ENCODE data around the gene TLR7. TPM values are rescaled to one million over a fixed set of nuclear protein-coding genes. Genes with fewer than 3 reads are reported as not detected.

The TLR7 gene
- total and polyA plus RNA-seq, 9 of the 15 experiments (the other 6 are each of a cell fraction or from before 2014, with no cell fraction given) = 0.04 to 0.13 (median 0.07) TPM; not detected in 6

- Histone ChIP-seq H3K9me1 (ENCODE audit: control insufficient read depth, insufficient read depth, low read length) (no peaks in the 10 kb centered on the region), H4K20me1 (replicated peaks; ENCODE audit: control insufficient read depth, insufficient read depth, low read length) (no peaks in the 10 kb centered on the region), H3K79me2 (ENCODE audit: control insufficient read depth, insufficient read depth, low read length) (no peaks in the 10 kb centered on the region), H3K4me2 (ENCODE audit: insufficient read depth, low read length) (no peak overlapping the region), H3K27me3 (ENCODE audit: control insufficient read depth in 2 of 2, insufficient read depth in 2 of 2, low read length in 2 of 2) (peaks cover 0 to 4% of the 10 kb centered on the region in 2 experiments; a peak in 2 of 5 replicates), H2AFZ (ENCODE audit: low read depth, low read length) (no peak overlapping the region), H3K4me1 (replicated peaks in 1 of 2; ENCODE audit: control insufficient read depth in 2 of 2, insufficient read depth in 2 of 2, low read length in 2 of 2) (no peaks in the 10 kb centered on the region), H3K36me3 (ENCODE audit: control insufficient read depth, insufficient read depth, low read length) (no peaks in the 10 kb centered on the region), H3K27ac (ENCODE audit: extremely low read depth, low read depth, low read length) (no peak overlapping the region), H3K4me3 (no peak overlapping the region), H3K9me3 (replicated peaks; ENCODE audit: control insufficient read depth, insufficient read depth, low read depth, low read length) (no peaks in the 10 kb centered on the region), H3K9ac (ENCODE audit: insufficient read depth in 1 of 2, low read depth in 2 of 2, low read length in 2 of 2) (no peak overlapping the region)
- no TSS peak for BruUV-seq (replicated peaks)
- TF ChIP-seq CBX1 (IDR thresholded peaks at IDR 0.05; ENCODE audit: low read depth) = no peak
- DNase-seq (ENCODE audit: extremely low read depth in 1 of 4, low spot score in 3 of 4) (no peak), FAIRE-seq (no peak), ATAC-seq (no peak)
- WGBS (ENCODE audit: insufficient coverage, low coverage, missing lambda C conversion rate) = 4% methylated on average over 6 of the region's 6 CpGs
- intact Hi-C loops (cut with micrococcal nuclease) = no loop called here
- in situ Hi-C loops (cut with MboI) = no loop called here
- CTCF ChIA-PET (ENCODE audit: low intra/inter-chr PET ratio) = no interaction called here
- POLR2A ChIA-PET = no interaction called here
Observed at GRCh38 chrX:12843668-12844279, 23.1 kb upstream of the TLR7 start.

GRCh38 chrX:12844319-12844718 is 22.6 kb upstream of the TLR7 start:
- POLR2A ChIA-PET = no interaction called here
- DNase-seq (ENCODE audit: extremely low read depth in 1 of 4, low spot score in 3 of 4) = no peak

More at GRCh38 chrX:12844319-12844718, 22.6 kb upstream of the TLR7 start:
- WGBS (ENCODE audit: insufficient coverage, low coverage, missing lambda C conversion rate) = 4% methylated on average over 3 of the region's 3 CpGs
- no TSS peak for BruUV-seq (replicated peaks)
- intact Hi-C loops (cut with micrococcal nuclease) (no loop called here), in situ Hi-C loops (cut with MboI) (no loop called here)
- TF ChIP-seq GATAD2A (IDR thresholded peaks at IDR 0.05) (no peak), DACH1 (IDR thresholded peaks at IDR 0.05; ENCODE audit: partially characterized antibody) (no peak), ZNF134 (CRISPR knock-in tag; conservative IDR thresholded peaks at IDR 0.05) (no peak), TFAP4 (CRISPR knock-in tag; IDR thresholded peaks at IDR 0.05; ENCODE audit: borderline replicate concordance) (no peak), ZC3H8 (IDR thresholded peaks at IDR 0.05) (no peak), U2AF2 (optimal IDR thresholded peaks at IDR 0.05; ENCODE audit: low read depth, low read length) (no peak), YY1 (IDR thresholded peaks at IDR 0.05; ENCODE audit: borderline replicate concordance in 1 of 3, control insufficient read depth in 1 of 3, extremely low read depth in 1 of 3, insufficient read depth in 3 of 3, insufficient read length in 1 of 3, insufficient replicate concordance in 2 of 3, low read depth in 1 of 3, low read length in 2 of 3) (no peak), ZNF253 (CRISPR knock-in tag; conservative IDR thresholded peaks at IDR 0.05) (no peak)
- CTCF ChIA-PET (ENCODE audit: low intra/inter-chr PET ratio) = no interaction called here
- Histone ChIP-seq H3K36me3 (ENCODE audit: control insufficient read depth, insufficient read depth, low read length) (no peaks in the 10 kb centered on the region), H3K4me2 (ENCODE audit: insufficient read depth, low read length) (no peak overlapping the region), H3K9me3 (replicated peaks; ENCODE audit: control insufficient read depth, insufficient read depth, low read depth, low read length) (no peaks in the 10 kb centered on the region), H3K4me3 (no peak overlapping the region), H3K79me2 (ENCODE audit: control insufficient read depth, insufficient read depth, low read length) (no peaks in the 10 kb centered on the region), H3K27ac (ENCODE audit: extremely low read depth, low read depth, low read length) (no peak overlapping the region), H3K9me1 (ENCODE audit: control insufficient read depth, insufficient read depth, low read length) (no peaks in the 10 kb centered on the region), H2AFZ (ENCODE audit: low read depth, low read length) (no peak overlapping the region), H3K9ac (ENCODE audit: insufficient read depth in 1 of 2, low read depth in 2 of 2, low read length in 2 of 2) (no peak overlapping the region), H3K27me3 (ENCODE audit: control insufficient read depth in 2 of 2, insufficient read depth in 2 of 2, low read length in 2 of 2) (peaks cover 0 to 4% of the 10 kb centered on the region in 2 experiments; a peak in 2 of 5 replicates), H4K20me1 (replicated peaks; ENCODE audit: control insufficient read depth, insufficient read depth, low read length) (no peaks in the 10 kb centered on the region), H3K4me1 (replicated peaks in 1 of 2; ENCODE audit: control insufficient read depth in 2 of 2, insufficient read depth in 2 of 2, low read length in 2 of 2) (no peaks in the 10 kb centered on the region)
- ATAC-seq (no peak), FAIRE-seq (no peak)
